ELF-1 (cell line): ENCODE results near the gene DDA1.
"Not testable (repeated sequence)": the region's sequence is repeated elsewhere in the genome, so short reads cannot be mapped to it uniquely, and the experiment has no call there.

Experiments used
- DNase-seq: peaks from one replicate; pipeline ENCODE4 v3.0.0-alpha.2; 2016; ENCODE audit warnings: low read depth, low spot score

DDA1 gene

DNA sequence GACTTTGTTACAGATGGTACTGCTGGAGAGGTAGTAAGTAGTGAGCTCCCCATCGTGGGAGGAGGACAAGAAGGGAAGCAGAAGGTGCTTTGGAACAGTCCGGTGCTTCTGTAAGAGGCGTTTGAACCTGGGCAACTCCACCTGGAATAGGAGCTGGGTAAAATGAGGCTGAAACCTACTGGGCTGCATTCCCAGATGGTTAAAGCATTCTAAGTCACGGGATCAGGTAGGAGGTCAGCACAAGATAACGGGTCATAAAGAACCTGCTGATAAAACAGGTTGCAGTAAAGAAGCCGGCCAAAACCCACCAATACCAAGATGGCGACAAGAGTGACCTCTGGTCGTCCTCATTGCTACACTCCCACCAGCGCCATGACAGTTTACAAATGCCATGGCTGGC, 22.6 kb upstream of the DDA1 start:
- no peak for DNase-seq

DNA sequence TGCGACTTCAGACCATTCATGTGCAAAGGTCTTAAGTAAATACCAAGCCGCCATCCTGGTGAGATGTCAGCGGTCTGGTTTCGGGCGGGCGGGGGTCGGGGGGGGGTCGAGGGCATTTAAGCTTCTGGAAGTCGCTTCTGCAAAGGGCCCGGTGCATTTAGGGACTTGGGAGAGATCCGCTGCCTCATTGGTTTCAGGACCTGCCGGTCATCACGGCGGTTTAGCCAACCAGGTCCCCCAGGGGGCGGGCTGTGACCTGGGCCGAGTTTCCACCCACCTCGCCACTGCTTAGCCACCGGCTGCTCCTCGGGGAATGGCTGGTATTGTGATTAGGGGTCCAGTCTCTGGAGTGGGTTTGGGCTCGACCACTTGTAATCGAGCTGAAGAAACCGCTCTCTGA, 19.9 kb upstream of the DDA1 start:
- DNase-seq = peak; percentile 85

DNA sequence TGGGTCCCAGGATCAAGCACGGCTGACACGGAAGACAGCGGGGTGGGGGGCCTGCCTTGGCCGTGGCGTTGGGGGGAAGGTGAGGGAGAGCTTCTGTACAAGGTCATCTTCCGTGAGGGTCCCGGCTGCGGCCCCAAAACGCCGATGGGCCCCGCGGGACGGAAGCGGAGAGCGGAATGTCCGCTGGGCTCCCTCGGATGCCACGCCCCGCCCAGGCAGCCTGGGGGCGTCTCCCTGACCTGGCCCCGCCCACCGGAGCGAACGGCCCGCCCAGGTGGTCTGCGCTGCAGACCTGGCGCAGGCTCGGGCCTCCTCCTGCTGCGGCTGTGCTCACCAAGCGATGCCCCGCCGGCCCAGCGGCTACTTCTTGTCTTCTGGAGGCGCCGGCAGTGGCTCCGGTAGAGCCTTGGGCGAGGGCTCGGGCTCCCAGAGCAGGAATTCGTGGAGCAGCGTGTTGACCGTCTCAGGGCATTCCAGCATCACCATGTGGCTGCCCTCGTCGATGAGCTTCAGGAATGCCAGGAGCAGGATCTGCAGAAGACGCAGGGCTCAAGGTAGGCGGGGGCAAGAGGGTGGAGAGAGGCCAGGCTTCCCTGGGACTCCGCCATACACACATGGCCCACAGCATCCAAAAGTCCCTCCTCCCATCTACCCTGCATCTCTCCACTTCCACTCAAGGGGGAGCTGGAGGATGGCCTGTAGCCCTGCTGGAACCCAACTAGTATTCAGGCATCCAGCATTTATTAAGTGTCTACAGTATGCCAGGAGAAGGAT, 16.9 kb upstream of the DDA1 start:
- peak; percentile 97 for DNase-seq

DNA sequence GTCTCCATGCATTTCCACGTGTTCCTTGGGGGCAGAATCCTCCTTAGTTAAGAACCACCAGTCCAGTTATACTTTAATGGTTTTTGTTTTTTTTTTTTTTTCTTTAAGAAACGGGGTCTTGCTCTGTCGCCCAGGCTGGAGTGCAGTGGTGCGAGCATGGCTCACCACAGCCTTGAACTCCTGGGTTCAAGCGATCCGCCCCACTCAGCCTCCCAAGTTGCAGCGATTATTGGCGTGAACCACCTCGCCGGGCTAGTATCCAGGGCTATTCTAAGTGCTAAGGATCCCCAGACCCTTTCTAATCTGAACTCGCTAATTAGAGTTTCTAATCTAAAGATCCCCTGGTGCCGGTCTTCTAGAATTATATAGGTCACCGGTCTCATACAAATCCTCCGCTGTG, 15.8 kb upstream of the DDA1 start:
- DNase-seq = no peak

DNA sequence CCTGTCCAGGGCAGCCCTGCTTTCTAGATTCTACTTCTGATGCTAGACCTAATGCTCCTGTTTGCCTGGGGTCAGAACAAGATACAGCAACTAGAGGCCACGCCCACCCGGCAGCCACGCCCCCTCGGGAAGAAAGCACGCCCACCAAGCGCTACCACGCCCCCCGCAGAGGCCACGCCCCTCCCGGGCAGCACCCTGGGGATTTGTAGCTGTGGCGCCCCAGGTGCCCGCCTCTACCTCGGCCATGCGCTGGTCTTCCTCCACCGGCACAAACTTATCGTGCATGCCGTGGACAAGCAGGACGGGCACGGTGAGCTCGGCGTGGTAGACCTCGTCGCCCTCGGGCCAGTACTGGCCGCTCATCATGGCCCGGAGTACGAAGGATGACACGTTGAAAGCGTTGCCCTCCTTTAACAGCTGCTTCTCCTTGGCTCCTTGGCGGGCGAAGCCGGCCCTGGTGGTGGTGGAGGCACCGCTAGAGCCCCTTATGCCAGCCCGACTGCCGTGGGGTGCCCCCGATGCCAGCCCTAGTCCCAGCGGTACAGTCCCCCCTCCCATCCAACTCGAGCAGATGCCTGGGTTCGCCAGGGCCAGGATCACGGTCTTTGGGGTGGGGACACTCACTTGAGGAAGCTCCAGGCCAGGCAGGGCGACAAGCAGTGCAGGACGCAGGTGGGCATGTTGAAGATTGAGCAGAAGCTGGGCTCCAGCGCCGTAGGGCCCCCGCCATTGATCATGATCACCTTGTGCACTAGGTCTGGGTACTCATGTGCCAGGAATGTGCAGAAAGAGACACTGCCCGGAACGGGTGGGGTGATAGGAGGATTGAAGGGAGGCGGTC, 15.1 kb upstream of the DDA1 start:
- peak; percentile 94 for DNase-seq

DNA sequence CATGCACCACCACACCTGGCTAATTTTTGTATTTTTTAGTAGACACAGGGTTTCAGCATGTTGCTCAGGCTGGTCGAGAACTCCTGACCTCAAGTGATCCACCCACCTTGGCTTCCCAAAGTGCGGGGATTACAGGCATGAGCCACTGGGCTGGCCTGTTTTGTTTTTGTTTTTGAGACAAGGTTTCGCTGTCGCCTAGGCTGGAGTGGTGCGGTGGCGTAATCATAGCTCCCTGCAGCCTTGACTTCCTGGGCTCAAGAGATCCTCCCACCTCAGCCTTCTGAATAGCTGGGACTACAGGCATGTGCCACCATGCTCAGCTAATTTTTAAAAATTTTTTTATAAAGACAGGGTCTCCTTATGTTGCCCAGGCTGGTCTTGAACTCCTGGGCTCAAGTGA, 13.8 kb upstream of the DDA1 start:
- DNase-seq = not testable (repeated sequence)

DNA sequence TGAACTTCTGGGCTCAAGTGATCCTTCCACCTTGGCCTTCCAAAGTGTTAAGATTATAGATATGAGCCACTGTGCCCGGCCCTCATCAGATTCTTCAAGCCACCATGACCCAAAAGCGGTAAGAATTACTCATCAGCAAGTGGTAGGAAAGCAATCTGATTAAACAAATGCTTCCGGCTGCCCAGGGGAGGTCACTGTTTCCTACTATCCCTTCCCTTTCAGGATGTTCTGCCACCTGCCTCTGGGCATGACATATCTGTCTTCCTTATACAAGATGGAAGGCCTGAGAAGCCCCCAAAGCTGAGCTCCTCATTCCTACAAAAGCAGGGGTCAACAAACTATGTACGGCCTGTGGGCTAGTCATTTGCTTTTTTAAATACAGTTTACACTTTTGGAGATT, 13.1 kb upstream of the DDA1 start:
- DNase-seq = peak; percentile 10

DNA sequence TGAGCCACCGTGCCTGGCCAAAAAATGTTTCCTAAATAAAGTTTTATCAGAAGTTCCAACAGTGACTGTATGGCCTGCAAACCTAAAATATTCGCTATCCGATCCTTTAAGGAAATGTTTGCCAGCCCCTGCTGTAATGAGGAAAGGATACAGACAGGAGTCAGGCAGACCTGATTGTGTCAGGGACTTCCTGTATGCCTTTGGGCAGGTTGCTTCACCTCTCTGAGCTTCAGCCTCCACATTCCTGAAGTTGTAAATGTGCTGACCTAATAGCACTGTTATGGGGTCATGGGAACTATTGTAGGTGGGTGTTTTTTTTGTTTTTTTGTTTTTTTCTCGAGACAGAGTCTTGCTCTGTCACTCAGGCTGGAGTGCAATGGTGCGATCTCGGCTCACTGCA, 12.4 kb upstream of the DDA1 start:
- peak; percentile 49 for DNase-seq

DNA sequence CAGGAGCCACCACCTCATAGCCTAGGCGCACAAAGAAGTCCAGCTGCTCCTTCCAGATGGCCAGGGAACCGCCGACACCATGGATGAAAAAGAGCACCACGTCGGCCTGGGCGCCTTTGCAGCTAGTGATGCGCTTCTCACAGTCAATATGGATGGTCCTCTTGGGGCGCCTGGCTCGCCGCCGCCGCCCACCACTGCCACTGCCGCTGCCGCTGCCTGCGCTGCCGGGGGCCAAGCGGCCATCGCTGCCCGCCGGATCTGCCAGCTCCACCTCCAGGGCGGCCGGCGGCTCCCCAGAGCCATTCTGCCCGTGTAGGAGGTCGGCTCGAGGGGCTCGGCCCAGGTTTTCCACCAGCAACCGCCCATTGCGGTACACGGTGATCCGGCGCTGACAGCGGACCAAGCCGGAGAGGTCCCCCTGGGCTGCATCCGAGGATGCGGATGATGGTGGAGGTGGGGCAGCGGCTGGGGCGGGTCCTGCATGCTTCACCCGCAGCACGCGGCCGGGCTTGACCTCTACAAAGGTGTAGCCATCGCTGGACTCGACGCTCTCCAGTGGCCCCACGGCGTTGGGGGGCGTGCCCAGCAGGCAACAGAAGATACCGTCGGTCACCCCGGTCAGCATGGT, 8.3 kb upstream of the DDA1 start:
- DNase-seq = no peak

DNA sequence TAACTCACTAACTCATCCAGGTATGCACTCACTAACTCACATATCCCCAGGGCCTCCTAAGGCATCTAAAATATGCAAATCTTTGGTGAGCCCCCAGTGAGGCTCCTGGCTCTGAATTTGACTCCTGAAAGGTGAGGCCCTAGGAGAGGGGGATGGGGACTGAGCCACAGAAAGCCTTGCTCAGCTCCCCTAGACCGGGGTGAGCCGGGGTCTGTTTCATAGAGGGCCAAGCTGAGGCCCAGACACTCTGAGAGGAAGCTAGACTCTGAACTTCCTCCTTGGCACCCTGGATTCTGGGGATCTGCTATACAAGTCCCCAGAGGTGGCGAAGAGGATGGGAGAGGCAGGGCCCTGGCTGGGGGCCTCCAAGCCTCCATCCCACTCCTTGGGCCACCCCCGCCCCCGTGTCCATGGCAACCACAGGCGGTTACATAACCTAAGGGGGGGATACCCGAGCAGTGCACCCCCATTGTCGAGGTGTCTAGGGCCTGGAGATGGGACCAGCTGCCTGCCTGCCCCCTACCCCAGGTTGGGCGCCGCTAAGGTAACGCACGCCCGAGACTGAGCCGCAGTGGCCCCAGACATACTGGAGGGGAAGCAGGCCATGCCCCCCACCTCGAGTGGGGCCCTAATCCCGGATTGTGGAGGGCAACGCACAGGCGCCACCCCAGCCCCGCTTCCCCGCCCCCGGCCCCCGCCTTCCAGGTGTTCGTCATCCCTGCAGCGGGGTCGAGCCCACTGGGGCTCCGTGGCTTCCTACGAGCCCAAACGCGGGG, 6.8 kb upstream of the DDA1 start:
- peak; percentile 57 for DNase-seq

DNA sequence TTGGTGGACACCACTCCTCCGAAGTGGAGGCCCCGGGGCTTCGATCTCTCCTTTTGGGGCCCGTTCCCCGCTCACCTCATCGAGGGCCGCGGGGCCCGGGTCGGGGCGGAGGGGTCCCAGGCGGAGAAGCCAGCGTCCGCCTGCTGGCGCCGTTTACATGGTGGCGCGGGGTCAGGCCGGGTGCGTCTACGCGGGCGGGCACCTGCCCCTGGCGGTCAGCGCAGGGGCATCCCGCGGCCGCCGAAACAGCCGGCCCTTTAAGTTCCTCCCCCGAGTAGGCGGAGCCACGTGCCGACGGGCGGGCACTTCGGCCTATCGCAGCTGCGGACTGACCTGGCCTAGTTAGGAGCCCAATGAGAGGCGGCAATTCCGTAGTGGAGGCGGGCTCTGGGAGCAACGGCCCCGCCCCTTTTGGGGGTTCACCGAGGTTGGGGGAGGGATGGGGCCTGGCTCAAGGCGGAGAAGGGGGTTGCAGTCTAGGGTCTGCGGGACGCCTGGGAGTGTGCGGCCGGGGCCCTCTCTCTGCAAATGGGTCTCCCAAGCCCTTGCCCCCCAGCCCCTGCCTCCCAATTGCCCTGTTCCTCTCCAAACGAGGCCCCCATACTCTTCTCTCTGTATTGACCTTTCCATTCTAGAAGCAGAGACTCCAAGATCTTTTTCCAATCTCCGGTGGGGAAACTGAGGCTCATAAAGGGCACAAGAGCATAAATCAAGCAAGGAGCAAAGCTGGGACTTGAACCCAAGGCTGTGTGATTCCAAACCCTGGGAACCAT, 6.0 kb upstream of the DDA1 start, which contains the start of gene ABHD8:
Gene ABHD8, minus strand, starts transcription at position 259 of the 773 bp plus-strand sequence. CDS start 1,809 bp downstream, outside the sequence.
- peak; percentile 98 for DNase-seq

DNA sequence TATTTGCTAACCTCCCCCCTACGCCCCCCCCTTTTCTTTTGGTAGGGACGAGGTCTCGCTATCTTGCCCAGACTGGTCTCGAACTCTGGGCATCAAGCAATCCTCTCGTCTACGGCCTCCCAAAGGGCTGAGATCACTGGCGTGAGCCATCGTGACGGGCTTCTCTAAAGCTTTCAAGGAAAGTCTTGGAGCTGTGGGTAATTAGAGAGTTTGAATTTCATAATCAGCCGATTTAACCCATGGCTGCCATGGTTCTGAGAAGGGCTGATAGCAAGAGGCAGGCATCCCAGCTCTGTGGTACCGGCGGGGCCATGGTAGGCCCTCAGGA, 5.5 kb upstream of the DDA1 start:
- no peak for DNase-seq

DNA sequence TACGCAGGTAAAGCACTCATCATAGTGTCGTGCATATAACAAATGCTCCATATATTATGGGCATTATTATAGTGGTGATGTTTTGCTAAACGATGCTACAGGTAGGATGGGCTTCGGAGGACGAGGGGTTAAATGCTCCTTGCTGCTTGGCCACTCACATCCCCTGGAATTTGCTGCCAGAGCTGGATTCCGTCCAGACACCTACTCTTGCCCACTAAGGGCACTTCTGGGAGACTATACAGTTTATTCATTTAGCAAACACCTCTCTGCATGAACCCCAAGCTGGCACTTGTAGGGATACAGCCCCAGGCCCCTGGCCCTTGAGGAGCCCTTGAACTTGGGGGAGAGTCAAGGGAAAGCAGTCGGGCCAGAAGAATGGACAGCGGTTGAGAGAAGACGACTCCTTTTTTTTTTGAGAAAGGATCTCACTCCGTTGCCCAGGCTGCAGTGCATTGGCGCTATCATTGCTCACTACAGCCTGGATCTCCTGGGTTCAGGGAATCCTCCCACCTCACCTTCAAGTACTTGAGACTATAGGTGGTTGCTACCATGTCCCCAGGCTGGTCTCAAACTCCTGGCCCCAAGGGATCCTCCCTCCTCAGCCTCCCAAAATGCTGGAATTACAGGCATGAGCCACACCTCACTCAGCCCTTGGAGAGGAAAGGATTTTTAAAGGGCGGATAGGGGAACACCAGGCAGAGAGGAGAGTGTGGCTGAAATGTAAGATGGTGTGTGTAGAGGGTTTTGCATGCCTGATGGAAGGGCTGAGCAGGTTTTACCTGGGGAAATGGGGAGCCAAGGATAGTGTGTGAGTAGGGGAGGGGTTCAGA, 4.8 kb upstream of the DDA1 start:
- DNase-seq = no peak

DNA sequence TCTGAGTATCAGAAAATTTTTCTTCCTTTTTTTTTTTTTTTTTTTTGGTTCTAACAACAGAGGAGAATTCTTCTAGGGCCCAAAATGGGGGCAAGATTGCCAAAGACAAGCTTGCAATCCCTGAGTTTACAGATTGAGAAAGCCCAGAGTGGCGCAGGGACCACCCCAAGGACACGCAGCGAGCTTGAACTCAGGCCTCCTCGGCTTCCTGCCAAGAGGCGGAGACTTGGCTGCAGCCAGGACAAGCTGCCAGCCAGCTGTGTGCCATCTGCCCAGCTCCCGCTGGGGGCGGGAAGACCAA, 4.2 kb upstream of the DDA1 start:
- no peak for DNase-seq

DNA sequence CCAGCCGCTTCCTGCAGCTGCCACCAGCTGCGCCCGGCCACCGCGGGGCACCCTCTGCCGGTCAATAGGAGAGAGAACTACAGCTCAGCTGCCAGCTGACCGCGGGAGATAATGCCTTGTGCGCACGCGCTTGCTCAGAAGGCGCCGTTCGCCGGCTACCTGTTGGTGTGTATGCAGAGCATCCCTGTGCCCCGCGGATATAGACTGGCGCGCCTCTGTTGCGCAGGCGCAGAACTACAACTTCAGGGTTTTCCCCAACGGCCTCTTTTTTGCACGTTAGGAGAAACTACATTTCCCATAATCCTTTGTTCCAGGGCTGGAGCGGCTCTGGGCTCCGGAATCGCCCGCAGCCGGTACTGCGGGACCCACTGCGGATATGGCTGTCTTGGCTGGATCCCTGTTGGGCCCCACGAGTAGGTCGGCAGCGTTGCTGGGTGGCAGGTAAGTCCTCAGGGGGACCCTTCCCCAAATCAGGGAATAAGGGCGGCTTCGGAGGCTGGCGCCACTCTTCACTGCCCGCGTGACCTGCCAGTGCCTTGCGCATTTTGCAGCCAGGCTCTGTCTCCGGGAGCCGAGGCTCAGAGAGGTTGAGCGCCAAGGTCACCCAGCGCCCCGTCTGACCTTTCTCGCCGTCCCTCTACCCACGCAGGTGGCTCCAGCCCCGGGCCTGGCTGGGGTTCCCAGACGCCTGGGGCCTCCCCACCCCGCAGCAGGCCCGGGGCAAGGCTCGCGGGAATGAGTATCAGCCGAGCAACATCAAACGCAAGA, 3.7 kb upstream of the DDA1 start, which contains the start of gene MRPL34:
Gene MRPL34, plus strand, starts transcription at position 356 of the 768 bp plus-strand sequence. Its CDS starts 21 bp downstream, at position 377.
- peak; percentile 100 for DNase-seq

DNA sequence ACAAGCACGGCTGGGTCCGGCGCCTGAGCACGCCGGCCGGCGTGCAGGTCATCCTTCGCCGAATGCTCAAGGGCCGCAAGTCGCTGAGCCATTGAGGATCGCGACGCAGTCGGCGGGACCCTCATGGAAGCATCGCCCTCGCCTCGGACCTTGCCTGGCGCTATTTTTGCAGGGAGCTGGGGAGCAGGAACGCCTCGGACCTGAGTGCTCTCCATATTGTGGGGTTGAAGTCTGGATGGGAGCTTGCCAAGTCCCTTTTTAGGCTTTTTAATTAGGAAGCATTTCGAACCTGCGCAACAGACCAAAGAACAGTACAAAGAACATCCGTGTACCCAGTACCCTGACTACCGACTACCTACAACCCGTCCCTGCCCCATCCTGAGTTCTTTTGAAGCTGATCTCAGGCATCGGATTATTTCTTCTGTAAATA, 3.1 kb upstream of the DDA1 start:
- DNase-seq = no peak

DNA sequence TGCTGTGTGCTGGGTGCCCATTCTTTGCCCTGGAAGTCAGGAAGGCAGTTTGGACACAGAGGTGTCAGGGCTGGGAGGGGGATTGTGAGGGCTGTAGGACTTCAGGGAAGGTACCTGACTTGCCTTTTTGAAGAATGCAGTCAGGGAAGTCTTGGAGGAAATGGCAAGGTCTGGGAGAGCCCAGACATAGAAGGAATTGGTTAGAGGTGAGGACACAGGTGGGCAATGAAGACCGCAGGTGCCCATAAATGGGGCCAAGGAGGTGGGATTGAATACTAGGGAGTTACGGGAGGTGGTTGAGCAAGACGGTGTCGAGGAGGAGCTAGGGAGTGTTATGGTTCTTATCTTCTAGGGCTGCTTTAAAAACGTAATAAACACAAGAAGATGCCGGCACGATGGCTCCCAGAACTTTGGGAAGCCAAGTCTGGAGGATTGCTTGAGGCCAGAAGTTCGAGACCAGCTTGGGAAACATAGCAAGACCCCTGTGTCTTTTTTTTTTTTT, 1.4 kb upstream of the DDA1 start:
- no peak for DNase-seq

DNA sequence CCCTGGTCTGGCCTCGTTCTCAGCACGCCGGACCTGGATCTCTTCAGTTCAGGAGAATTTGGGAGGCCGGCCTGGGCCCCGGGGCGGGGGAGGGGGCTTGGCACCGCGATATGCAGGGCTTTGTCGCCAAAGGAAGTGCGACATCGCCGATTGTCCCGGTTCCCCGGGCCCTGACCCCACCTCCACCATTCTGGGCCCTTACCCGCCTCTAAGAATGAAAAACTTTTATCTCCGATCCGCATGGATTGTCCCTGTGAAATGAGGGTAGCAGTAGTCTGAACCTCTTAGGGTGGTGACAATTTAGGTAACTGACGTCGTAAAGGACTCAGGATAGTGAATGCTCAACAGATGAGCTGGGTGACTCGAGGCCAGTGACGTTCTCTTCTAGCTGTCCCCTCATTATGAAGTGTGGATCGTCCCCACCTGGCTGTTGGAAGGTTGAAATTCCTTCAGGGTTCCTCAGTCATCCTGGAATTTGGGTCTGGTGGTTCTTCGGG, 650 bp downstream of the DDA1 start:
- DNase-seq = no peak
